ENCODE measurements around the gene NEK6. TPM values are rescaled to one million over a fixed set of nuclear protein-coding genes. Genes with fewer than 3 reads are reported as not detected.

Gene NEK6
- total and polyA plus RNA-seq, 9 of the 15 experiments (the other 6 are each of a cell fraction or from before 2014, with no cell fraction given): 3.1 to 19.0 (median 8.4) TPM

DNA sequence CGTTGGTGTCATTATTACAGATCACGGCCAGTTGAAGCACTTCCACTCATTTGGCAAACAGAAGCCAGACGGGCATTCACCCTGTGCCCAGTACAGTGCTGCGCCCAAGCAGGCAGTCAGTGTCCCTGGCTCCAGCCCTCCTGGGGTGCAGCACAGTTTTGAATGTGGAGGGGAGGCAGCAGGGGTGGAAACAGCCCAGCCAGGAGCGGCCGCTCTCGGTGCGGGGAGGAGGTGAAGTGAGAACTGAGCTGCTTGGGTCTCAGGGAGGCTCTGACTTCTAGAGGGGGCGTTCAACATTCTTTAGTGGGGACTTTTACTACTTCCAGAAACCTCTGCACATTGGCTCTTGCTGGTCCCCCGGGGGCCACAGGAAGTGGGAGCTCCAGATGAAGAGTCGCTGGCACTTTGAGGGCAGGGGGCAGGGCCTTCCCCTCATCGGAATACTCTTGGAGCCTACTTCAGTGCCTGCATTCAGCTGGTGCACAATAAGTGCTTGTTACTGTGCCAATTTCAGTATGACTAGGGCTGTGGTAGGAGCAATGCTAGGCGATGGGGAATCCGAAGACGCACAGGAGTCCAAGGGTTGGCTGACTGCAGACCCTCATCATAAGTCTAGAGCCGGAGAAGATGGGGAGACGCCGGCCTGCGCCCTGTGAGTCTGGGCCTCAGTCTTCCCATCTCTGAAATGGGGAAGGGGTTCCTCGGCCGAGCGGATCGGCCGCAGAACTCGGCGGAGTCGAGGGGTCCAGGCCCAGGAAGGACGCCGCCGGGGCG, 492 bp upstream of the NEK6 start (continued):
- TF ChIP-seq, protein P1, sequence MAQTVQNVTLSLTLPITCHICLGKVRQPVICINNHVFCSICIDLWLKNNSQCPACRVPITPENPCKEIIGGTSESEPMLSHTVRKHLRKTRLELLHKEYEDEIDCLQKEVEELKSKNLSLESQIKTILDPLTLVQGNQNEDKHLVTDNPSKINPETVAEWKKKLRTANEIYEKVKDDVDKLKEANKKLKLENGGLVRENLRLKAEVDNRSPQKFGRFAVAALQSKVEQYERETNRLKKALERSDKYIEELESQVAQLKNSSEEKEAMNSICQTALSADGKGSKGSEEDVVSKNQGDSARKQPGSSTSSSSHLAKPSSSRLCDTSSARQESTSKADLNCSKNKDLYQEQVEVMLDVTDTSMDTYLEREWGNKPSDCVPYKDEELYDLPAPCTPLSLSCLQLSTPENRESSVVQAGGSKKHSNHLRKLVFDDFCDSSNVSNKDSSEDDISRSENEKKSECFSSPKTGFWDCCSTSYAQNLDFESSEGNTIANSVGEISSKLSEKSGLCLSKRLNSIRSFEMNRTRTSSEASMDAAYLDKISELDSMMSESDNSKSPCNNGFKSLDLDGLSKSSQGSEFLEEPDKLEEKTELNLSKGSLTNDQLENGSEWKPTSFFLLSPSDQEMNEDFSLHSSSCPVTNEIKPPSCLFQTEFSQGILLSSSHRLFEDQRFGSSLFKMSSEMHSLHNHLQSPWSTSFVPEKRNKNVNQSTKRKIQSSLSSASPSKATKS (CRISPR knock-in tag; IDR thresholded peaks at IDR 0.05): no peak
- TF ChIP-seq MECOM (CRISPR knock-in tag; IDR thresholded peaks at IDR 0.05) (no peak), HIVEP1 (CRISPR knock-in tag; IDR thresholded peaks at IDR 0.05) (no peak), NEUROD1 (IDR thresholded peaks at IDR 0.05; ENCODE audit: borderline replicate concordance, low read depth, low read length, partially characterized antibody) (no peak), ZNF133 (CRISPR knock-in tag; IDR thresholded peaks at IDR 0.05) (no peak), POLR2B (IDR thresholded peaks at IDR 0.05; ENCODE audit: low read depth, partially characterized antibody) (no peak), ZKSCAN1 (IDR thresholded peaks at IDR 0.05; ENCODE audit: low read depth, low read length) (no peak), ARID3A (IDR thresholded peaks at IDR 0.05; ENCODE audit: borderline replicate concordance, low read depth, low read length) (no peak), ARID1B (IDR thresholded peaks at IDR 0.05) (no peak), ILK (tag; IDR thresholded peaks at IDR 0.05; ENCODE audit: borderline replicate concordance, low read depth) (no peak), HMBOX1 (IDR thresholded peaks at IDR 0.05) (no peak), OTX1 (CRISPR knock-in tag; IDR thresholded peaks at IDR 0.05) (no peak), KDM1A (IDR thresholded peaks at IDR 0.05) (peak; percentile 70 to 86), ZNF280A (IDR thresholded peaks at IDR 0.05; ENCODE audit: low read depth, partially characterized antibody) (no peak)
- TF ChIP-seq, protein P2, sequence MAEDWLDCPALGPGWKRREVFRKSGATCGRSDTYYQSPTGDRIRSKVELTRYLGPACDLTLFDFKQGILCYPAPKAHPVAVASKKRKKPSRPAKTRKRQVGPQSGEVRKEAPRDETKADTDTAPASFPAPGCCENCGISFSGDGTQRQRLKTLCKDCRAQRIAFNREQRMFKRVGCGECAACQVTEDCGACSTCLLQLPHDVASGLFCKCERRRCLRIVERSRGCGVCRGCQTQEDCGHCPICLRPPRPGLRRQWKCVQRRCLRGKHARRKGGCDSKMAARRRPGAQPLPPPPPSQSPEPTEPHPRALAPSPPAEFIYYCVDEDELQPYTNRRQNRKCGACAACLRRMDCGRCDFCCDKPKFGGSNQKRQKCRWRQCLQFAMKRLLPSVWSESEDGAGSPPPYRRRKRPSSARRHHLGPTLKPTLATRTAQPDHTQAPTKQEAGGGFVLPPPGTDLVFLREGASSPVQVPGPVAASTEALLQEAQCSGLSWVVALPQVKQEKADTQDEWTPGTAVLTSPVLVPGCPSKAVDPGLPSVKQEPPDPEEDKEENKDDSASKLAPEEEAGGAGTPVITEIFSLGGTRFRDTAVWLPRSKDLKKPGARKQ (CRISPR knock-in tag; IDR thresholded peaks at IDR 0.05): no peak
- TF ChIP-seq, protein P3, sequence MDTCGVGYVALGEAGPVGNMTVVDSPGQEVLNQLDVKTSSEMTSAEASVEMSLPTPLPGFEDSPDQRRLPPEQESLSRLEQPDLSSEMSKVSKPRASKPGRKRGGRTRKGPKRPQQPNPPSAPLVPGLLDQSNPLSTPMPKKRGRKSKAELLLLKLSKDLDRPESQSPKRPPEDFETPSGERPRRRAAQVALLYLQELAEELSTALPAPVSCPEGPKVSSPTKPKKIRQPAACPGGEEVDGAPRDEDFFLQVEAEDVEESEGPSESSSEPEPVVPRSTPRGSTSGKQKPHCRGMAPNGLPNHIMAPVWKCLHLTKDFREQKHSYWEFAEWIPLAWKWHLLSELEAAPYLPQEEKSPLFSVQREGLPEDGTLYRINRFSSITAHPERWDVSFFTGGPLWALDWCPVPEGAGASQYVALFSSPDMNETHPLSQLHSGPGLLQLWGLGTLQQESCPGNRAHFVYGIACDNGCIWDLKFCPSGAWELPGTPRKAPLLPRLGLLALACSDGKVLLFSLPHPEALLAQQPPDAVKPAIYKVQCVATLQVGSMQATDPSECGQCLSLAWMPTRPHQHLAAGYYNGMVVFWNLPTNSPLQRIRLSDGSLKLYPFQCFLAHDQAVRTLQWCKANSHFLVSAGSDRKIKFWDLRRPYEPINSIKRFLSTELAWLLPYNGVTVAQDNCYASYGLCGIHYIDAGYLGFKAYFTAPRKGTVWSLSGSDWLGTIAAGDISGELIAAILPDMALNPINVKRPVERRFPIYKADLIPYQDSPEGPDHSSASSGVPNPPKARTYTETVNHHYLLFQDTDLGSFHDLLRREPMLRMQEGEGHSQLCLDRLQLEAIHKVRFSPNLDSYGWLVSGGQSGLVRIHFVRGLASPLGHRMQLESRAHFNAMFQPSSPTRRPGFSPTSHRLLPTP (IDR thresholded peaks at IDR 0.05; ENCODE audit: borderline replicate concordance, extremely low read depth, insufficient read length): no peak

All from K562 (cell line).